CD4-positive, alpha-beta T cell treated with Interleukin-12 subunit alpha and Interleukin-12 subunit beta, for 1 hour (primary cell): ENCODE results near the gene PIK3CB.
"Not testable (repeated sequence)": the region's sequence is repeated elsewhere in the genome, so short reads cannot be mapped to it uniquely, and the experiment has no call there.

Source experiments
- DNase-seq: peaks from one replicate; pipeline ENCODE4 v3.0.0-alpha.2; 2020

The PIK3CB gene

GRCh38 chr3:138802223-138802622 is 32.5 kb downstream of the PIK3CB start:
- DNase-seq: not testable (repeated sequence)

- no peak for DNase-seq
These were observed 32.9 kb downstream of the PIK3CB start for GRCh38 chr3:138801792-138802191.

GRCh38 chr3:138800248-138800647 is 34.5 kb downstream of the PIK3CB start:
- DNase-seq: no peak

DNA sequence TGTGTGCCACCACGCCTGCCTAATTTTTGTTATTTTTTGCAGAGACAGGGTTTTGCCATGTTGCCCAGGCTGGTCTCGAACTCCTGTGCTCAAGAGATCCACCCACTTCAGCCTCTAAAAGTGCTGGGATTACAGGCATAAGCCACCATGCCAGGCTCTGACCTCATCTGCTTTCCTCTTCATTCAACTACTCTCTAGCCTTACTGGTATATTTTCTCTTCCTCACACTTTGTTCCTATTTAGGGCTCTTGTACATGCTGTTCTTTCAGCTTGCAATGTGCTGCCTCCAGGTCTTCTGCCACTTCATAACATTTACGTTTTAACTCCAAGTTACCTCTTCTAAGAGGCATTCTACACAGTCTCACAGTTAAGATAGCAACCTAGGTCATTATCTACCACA is 34.9 kb downstream of the PIK3CB start:
- no peak for DNase-seq

- DNase-seq: no peak
These were observed 37.2 kb downstream of the PIK3CB start for GRCh38 chr3:138797508-138798038.

DNA sequence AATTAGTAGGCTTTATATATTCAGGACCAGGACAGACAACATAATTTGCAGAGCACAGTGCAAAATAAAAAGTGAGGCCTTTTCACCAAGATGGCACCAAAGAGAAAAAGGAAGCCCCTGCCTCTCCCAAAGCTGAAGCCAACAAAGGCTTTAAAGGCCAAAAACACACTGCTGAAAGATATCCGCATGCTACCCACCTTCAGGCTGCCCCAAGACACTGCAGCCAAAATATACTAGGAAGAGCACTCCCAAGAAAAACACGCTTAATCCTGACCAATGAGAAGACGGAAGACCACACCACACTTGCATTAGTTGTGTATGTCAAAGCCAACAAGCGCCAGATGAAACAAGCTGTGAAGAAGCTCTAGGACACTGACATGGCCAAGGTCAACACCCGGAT is 38.0 kb downstream of the PIK3CB start:
- DNase-seq: no peak

- DNase-seq: no peak
These were observed 47.9 kb downstream of the PIK3CB start for GRCh38 chr3:138786788-138787271.

DNA sequence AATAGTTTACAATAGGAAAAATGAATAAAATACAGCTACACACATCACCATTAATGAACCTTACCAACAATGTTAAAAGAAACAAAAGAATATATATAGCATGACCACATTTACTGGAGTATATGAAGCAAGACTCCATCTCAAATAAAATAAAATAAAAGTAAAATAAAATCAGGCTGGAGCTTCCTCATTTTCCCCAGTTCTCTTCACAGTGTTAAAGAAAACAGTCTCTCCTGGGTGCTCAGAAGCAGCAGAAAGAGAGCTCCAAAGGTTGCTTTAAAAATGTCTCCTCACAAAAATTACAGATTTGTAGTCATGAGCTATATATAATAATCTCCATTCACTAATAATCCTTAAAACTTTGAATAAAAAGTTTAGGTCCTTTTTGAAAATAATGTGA is 48.8 kb downstream of the PIK3CB start:
- no peak for DNase-seq

DNA sequence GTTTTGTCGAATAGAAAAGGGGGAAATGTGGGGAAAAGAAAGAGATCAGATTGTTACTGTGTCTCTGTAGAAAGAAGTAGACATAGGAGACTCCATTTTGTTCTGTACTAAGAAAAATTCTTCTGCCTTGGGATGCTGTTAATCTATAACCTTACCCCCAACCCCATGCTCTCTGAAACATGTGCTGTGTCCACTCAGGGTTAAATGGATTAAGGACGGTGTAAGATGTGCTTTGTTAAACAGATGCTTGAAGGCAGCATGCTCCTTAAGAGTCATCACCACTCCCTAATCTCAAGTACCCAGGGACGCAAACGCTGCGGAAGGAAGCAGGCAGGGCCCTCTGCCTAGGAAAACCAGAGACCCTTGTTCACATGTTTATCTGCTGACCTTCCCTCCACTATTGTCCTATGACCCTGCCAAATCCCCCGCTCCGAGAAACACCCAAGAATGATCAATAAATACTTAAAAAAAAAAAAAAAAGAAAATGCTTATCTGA is 49.3 kb downstream of the PIK3CB start:
- not testable (repeated sequence) for DNase-seq

- DNase-seq: no peak
These were observed 52.0 kb downstream of the PIK3CB start for GRCh38 chr3:138782755-138783154.

- peak; percentile 79 for DNase-seq
These were observed 53.7 kb downstream of the PIK3CB start for GRCh38 chr3:138781012-138781470.

DNA sequence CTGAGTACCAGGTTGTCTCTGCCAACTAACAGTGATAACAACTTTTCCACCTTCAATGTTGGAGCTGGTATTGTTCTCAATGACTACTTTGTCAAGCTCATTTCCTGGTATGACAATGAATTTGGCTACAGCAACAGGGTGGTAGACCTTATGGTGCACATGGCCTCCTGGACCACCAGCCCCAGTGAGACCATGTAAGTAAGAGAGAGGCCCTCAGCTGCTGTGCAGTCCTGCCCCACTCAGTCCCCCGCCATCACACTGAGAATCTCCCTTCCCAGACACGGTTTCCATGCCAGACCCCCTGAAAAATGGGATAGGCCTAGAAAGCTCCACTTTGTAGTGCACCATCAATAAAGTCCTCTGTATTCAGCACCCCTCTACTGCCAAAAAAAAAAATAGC is 56.1 kb downstream of the PIK3CB start:
- no peak for DNase-seq

DNA sequence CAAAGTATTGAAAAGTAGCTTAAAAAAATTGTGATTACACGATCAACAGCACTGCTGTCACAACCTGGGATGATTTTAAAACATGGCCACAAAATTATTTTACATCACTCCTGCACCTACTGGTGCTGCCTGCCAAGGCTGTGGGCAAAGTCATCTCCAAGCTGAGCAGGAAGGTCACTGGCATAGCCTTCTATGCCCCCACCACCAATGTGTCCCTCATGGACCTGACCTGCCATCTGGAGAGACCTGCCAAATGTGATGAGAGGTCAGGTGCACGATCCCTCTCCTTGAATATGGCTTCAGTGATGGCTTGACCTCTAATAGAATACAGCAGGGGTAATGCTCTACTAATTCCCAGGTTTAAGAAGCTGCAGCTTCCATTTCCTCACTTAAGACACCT is 57.8 kb downstream of the PIK3CB start:
- no peak for DNase-seq

DNA sequence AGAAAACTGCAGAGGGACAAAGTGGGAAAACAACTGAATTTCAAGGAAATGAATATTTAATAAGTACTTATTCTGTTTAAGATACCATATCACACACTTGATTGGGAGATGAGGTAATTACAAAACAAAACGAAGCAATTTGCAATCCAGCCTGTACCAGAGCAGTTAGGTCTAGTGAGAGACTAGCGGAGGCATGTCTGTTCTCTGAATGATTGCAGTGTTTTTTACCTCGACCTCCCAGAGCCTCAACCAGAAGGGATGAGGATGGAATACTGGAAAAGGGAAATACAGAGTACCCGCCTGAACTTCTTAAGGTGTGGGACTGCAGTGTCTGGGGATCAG is 59.5 kb downstream of the PIK3CB start:
- DNase-seq: no peak

DNA sequence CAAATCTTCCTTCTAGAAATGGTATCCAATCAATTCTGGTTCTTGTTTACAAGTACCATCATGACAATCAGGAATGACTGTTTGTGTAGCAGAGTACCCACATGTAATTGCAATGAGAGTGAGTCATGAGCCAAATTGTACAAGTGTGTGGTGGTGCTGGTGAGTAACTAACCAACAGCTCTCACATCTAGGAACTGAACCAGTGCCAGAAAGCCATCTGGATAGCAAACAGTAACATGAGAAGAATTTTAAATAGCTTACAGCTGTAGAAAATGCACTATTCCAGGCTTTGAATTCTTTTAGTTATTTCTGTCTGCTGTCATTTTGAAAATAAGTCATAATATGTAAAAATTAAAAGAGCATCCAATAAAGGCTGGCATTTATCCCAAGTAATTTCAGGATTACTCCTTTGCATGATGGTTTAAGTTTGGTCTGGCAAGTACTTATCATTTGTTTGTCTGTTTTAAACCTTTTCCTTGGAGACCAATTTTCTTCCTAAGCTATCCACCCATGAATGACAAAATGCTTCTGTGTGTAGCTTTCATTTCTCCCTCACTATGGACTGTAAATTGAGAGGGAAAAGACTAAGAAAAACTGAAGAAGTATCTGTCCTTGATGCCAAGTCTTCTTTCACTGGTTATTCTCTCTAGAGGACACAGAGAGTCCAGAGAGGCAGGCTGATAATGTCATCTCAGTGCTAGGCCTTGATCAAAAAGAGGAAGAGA is 60.0 kb downstream of the PIK3CB start:
- no peak for DNase-seq

- no peak for DNase-seq
These were observed 63.1 kb downstream of the PIK3CB start for GRCh38 chr3:138771585-138771984.

GRCh38 chr3:138769616-138770015 is 65.1 kb downstream of the PIK3CB start:
- no peak for DNase-seq

- DNase-seq: no peak
These were observed 65.8 kb downstream of the PIK3CB start for GRCh38 chr3:138768946-138769345.

DNA sequence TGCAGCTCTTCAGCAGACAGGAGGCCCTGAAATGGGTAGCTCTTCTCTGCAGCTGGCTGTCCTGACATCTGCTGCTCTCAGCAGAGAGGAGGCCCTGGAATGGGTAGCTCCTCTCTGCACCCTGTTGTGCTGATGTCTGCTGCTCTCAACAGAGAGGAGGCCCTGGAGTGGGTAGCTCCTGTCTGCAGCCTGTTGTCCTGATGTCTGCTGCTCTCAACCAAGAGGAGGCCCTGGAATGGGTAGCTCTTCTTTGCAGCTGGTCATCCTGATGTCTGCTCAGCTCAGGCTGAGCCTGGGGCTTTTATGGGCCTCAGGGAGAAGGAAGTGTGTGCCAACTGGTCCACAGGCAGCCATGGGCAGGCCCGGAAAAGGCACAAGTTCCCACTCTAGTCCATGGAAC is 66.6 kb downstream of the PIK3CB start:
- no peak for DNase-seq

GRCh38 chr3:138767498-138768104 is 67.1 kb downstream of the PIK3CB start:
- no peak for DNase-seq

- DNase-seq: no peak
These were observed 73.7 kb downstream of the PIK3CB start for GRCh38 chr3:138761002-138761401.

GRCh38 chr3:138748190-138748589 is 86.5 kb downstream of the PIK3CB start:
- DNase-seq: no peak

- DNase-seq: no peak
These were observed 87.5 kb downstream of the PIK3CB start for GRCh38 chr3:138747225-138747624.

- DNase-seq: no peak
These were observed 94.7 kb downstream of the PIK3CB start for GRCh38 chr3:138740072-138740471.
